IMR-90 (cell line): ENCODE measurements around the gene CASKIN1. TPM values are rescaled to one million over a fixed set of nuclear protein-coding genes. Genes with fewer than 3 reads are reported as not detected.

Experiments used
- ATAC-seq: fragments of 200-7000 bp; cut with Tn5 transposase; 2 replicates; pipeline ENCODE4 v1.9.1; 2020; ENCODE audit warnings: low read depth, mild to moderate bottlenecking, moderate library complexity
- BruUV-seq: library from RNA; stranded (reverse); fragments of 400-500 nt; replicated peaks from 2 replicates; lab custom pipeline; 2021; lab: Mats Ljungman, UMichigan
- CTCF ChIA-PET: fragments of 300-600 bp; formaldehyde crosslinking; extraction: SDS; loops from one replicate; lab custom pipeline; 2021; ENCODE audit warnings: antibody characterized with exemption; lab: Yijun Ruan, JAX
- POLR2A ChIA-PET: fragments of 300-600 bp; sonication (Branson Sonifier 250); formaldehyde crosslinking; loops from one replicate; lab custom pipeline; 2022; ENCODE audit warnings: antibody characterized with exemption; ENCODE audit not compliant: unreplicated experiment; lab: Charles Lee
- DNase-seq: peaks from one replicate; pipeline ENCODE4 v3.0.0; 2013
- H2AFZ ChIP-seq: replicated peaks from 2 replicates; pipeline ENCODE3; 2013; ENCODE audit warnings: low read length, mild to moderate bottlenecking; ENCODE audit not compliant: poor library complexity
- H2AK5ac ChIP-seq: 2 replicates; pipeline ENCODE4 v1.6.1; 2013; ENCODE audit warnings: low read depth, low read length, inconsistent platforms
- H2AK9ac ChIP-seq: replicated peaks from 2 replicates; pipeline ENCODE3; 2013; ENCODE audit warnings: mild to moderate bottlenecking, low read depth, low read length, moderate library complexity; ENCODE audit not compliant: poor library complexity
- H2BK120ac ChIP-seq: 2 replicates; pipeline ENCODE4 v1.6.1; 2013; ENCODE audit warnings: low read depth, low read length, inconsistent platforms
- H2BK15ac ChIP-seq: 3 replicates; pipeline ENCODE4 v1.6.1; 2013; ENCODE audit warnings: low read depth, low read length, inconsistent platforms
- H2BK20ac ChIP-seq: 2 replicates; pipeline ENCODE4 v1.6.1; 2013; ENCODE audit warnings: low read depth, mild to moderate bottlenecking, inconsistent platforms, low read length, moderate library complexity
- H2BK5ac ChIP-seq: 2 replicates; pipeline ENCODE4 v1.6.1; 2013; ENCODE audit warnings: mild to moderate bottlenecking, low read depth, low read length, inconsistent platforms; ENCODE audit not compliant: poor library complexity, severe bottlenecking
- H3K14ac ChIP-seq: replicated peaks from 2 replicates; pipeline ENCODE4 v1.6.1; 2013; ENCODE audit warnings: low read depth, low read length, inconsistent platforms
- H3K18ac ChIP-seq: 2 replicates; pipeline ENCODE4 v1.6.1; 2013; ENCODE audit warnings: low read depth, low read length, control low read depth
- H3K23ac ChIP-seq: 2 replicates; pipeline ENCODE4 v1.6.1; 2013; ENCODE audit warnings: low read depth, low read length, inconsistent platforms
- H3K27ac ChIP-seq: 2 replicates; pipeline ENCODE4 v1.5.1; 2013; ENCODE audit warnings: mild to moderate bottlenecking, control low read depth, low read length; ENCODE audit not compliant: insufficient read depth
- H3K27me3 ChIP-seq: 2 replicates; pipeline ENCODE4 v1.6.1; 2013; ENCODE audit warnings: low read length; ENCODE audit not compliant: control insufficient read depth, insufficient read depth
- H3K36me3 ChIP-seq: 2 replicates; pipeline ENCODE4 v1.6.1; 2013; ENCODE audit warnings: low read length, mixed read lengths; ENCODE audit not compliant: control insufficient read depth, insufficient read depth
- H3K4ac ChIP-seq: 2 replicates; pipeline ENCODE4 v1.6.1; 2013; ENCODE audit warnings: low read depth, low read length, inconsistent platforms
- H3K4me1 ChIP-seq: 2 replicates; pipeline ENCODE4 v1.6.1; 2013; ENCODE audit warnings: low read length, mixed read lengths; ENCODE audit not compliant: control insufficient read depth, insufficient read depth
- H3K4me2 ChIP-seq: 2 replicates; pipeline ENCODE4 v1.6.1; 2013; ENCODE audit warnings: low read depth, mild to moderate bottlenecking, control low read depth, low read length, moderate library complexity
- H3K4me3 ChIP-seq: 2 replicates; pipeline ENCODE4 v1.5.1; 2013; ENCODE audit warnings: low read depth, mild to moderate bottlenecking, control low read depth, low read length, moderate library complexity; ENCODE audit not compliant: insufficient read depth
- H3K56ac ChIP-seq: 2 replicates; pipeline ENCODE4 v1.6.1; 2013; ENCODE audit warnings: low read length, inconsistent platforms; ENCODE audit not compliant: insufficient read depth; ENCODE audit errors: extremely low read depth
- H3K79me1 ChIP-seq, 2 experiments: 2 replicates each; pipeline ENCODE4 v1.6.1; 2013; ENCODE audit warnings: low read length in 2 of 2, inconsistent platforms in 1 of 2, low read depth in 1 of 2
- H3K9ac ChIP-seq: 2 replicates; pipeline ENCODE4 v1.6.1; 2013; ENCODE audit warnings: low read depth, low read length, control low read depth
- H3K9me1 ChIP-seq: 2 replicates; pipeline ENCODE4 v1.6.1; 2013; ENCODE audit warnings: low read length, inconsistent platforms; ENCODE audit not compliant: insufficient read depth
- H3K9me3 ChIP-seq: 2 replicates; pipeline ENCODE4 v1.6.1; 2013; ENCODE audit warnings: low read length; ENCODE audit not compliant: control insufficient read depth, insufficient read depth
- H4K20me1 ChIP-seq: 2 replicates; pipeline ENCODE4 v1.6.1; 2013; ENCODE audit warnings: low read length, inconsistent platforms; ENCODE audit not compliant: insufficient read depth
- H4K5ac ChIP-seq: 2 replicates; pipeline ENCODE4 v1.6.1; 2013; ENCODE audit warnings: mild to moderate bottlenecking, low read depth, low read length, control low read depth
- H4K8ac ChIP-seq, 2 experiments: 2 replicates each; pipeline ENCODE4 v1.6.1; 2013; ENCODE audit warnings: low read depth in 2 of 2, low read length in 2 of 2, control low read depth in 1 of 2, inconsistent platforms in 1 of 2
- H4K91ac ChIP-seq: 2 replicates; pipeline ENCODE4 v1.6.1; 2013; ENCODE audit warnings: low read depth, low read length, inconsistent platforms; ENCODE audit not compliant: insufficient read depth
- BHLHE40 ChIP-seq: fragments of 150-350 bp; IDR thresholded peaks from 2 replicates; pipeline ENCODE4 v1.6.1; 2016; ENCODE audit warnings: mild to moderate bottlenecking, low read depth, low read length
- CEBPB ChIP-seq: IDR thresholded peaks from 2 replicates; pipeline ENCODE4 v1.6.1; 2012; ENCODE audit warnings: low read depth, low read length, improper control_type of control experiment
- MAFK ChIP-seq: IDR thresholded peaks from 2 replicates; pipeline ENCODE4 v1.6.1; 2012; ENCODE audit warnings: low read depth, low read length, improper control_type of control experiment
- MAZ ChIP-seq: IDR thresholded peaks from 2 replicates; pipeline ENCODE4 v1.6.1; 2012; ENCODE audit warnings: low read depth, mild to moderate bottlenecking, low read length, improper control_type of control experiment, moderate library complexity, borderline replicate concordance
- MXI1 ChIP-seq: IDR thresholded peaks from 2 replicates; pipeline ENCODE4 v1.6.1; 2012; ENCODE audit warnings: low read depth, mild to moderate bottlenecking, low read length, moderate library complexity, borderline replicate concordance
- NFE2L2 ChIP-seq: fragments of 150-350 bp; IDR thresholded peaks from 2 replicates; pipeline ENCODE4 v1.6.1; 2016; ENCODE audit warnings: low read depth, mild to moderate bottlenecking, low read length
- POLR2A ChIP-seq: IDR thresholded peaks from 2 replicates; pipeline ENCODE4 v1.6.1; 2012; ENCODE audit warnings: mild to moderate bottlenecking, low read depth, low read length
- RFX5 ChIP-seq: IDR thresholded peaks from 2 replicates; pipeline ENCODE4 v1.8.0; 2012; ENCODE audit warnings: low read depth, mild to moderate bottlenecking, low read length, moderate library complexity
- SMC3 ChIP-seq: fragments of 150-350 bp; IDR thresholded peaks from 2 replicates; pipeline ENCODE4 v1.6.1; 2016; ENCODE audit warnings: low read depth, mild to moderate bottlenecking, antibody characterized with exemption, low read length, moderate library complexity
- WGBS, 2 experiments: methylation state at CpG; one replicate each; pipeline versions ENCODE4 v1.1.5 to v1.1.7; 2013; ENCODE audit warnings: missing lambda C conversion rate in 2 of 2; ENCODE audit not compliant: insufficient read length in 1 of 2; ENCODE audit errors: extremely low coverage in 2 of 2; 5-methylcytosine and 5-hydroxymethylcytosine counted together
- dilution Hi-C: fragments of 300-500 bp; cut with HindIII; formaldehyde crosslinking; loops from one replicate; pipeline ENCODE4 v1.14.3; 2018; ENCODE audit warnings: low sequenced_read_pairs; ENCODE audit not compliant: unreplicated experiment
- in situ Hi-C: fragments of 300-500 bp; cut with MboI; formaldehyde crosslinking; loops from 3 replicates; pipeline ENCODE4 v1.14.3; 2019; ENCODE audit warnings: low sequenced_read_pairs, inconsistent platforms, mixed read lengths
- intact Hi-C: fragments of 100-400 bp; cut with micrococcal nuclease; formaldehyde crosslinking; loops from 2 replicates; pipeline ENCODE4 v1.10.0; 2022
- polyA plus RNA-seq, 3 experiments: library from polyadenylated mRNA; depleted of rRNA; stranded (reverse); fragments of >200 nt; gene quantifications; 2 replicates each; pipeline ENCODE4 v1.2.3, GENCODE V29; 2012; ENCODE audit warnings: low replicate concordance in 1 of 3
- total RNA-seq: library from RNA; depleted of rRNA; stranded (reverse); fragments of >200 nt; gene quantifications from 2 replicates; pipeline ENCODE4 v1.2.3, GENCODE V29; 2012
- TF ChIP-seq, protein P1 (sequence below): fragments of 150-350 bp; IDR thresholded peaks from 2 replicates; pipeline ENCODE4 v1.6.1; 2016; ENCODE audit warnings: low read depth, mild to moderate bottlenecking, low read length, moderate library complexity, borderline replicate concordance
- TF ChIP-seq, protein P2 (sequence below): fragments of 150-350 bp; IDR thresholded peaks from 2 replicates; pipeline ENCODE4 v1.6.1; 2017; ENCODE audit warnings: mild to moderate bottlenecking, antibody characterized with exemption, low read length, low read depth
- TF ChIP-seq, protein P3 (sequence below): conservative IDR thresholded peaks from 2 replicates; pipeline ENCODE4 v1.5.1; 2012; ENCODE audit warnings: mild to moderate bottlenecking, low read depth, low read length, improper control_type of control experiment

The CASKIN1 gene
- total and polyA plus RNA-seq, 2 of the 4 experiments (the other 2 are of a cell fraction) = 0.05 TPM; not detected in 1

DNA sequence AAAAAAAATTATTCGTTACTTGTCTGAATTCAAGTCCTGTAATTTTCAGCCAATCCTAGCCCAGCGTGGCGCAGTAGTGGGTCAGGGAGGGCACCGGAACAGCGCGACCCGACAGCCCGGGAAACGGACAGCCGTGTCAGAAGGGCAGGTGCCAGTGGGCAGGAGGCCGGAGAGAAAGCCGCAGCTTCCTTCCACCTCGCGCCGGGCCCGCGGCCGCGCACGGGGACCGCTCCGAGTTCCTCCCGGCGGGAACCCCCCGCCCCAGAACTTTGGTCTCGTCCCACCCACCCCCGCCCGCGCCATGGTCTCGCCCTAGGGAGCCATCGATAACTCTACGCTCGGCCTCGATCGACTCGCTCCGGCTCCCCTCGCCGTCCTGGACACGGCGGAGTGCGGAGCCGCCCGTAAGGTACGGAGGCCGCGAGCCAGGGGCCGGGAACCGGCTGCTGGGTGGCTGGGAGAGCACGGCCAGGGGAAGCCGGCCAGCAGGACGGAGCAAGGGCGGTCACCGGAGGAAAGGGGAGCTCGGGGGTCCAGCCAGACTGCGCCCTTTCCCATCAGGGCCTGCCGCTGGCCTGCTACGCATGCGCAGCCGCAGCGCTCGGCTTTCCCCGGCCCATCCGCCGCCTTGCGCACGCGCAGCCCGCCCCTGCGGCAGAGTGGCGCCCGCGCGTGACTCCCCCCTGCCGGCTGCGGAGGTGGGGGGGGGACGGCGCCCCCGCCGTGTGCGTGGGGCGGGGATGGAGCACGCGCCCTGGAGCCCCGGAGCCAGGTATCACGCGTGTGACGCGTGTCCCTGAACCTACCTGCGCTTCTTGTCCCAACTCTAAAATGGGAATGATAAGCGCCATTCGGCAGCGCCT, 8.9 kb upstream of the CASKIN1 start, which contains the start of gene MLST8:
MLST8 (plus strand) TSS at position 351 of the 863 bp plus-strand sequence. CDS start 632 bp downstream, outside the sequence.
- WGBS, 2 experiments = 1% methylated on average over 48 of the region's 93 CpGs; no CpG with 5 or more reads in 1 of the 2 experiments
- ATAC-seq = peak; percentile 96
- peak; percentile 80 for DNase-seq
- Histone ChIP-seq H3K79me1 (peaks cover 13 to 24% of the 10 kb centered on the region in 2 experiments), H3K4me1 (peaks cover 7% of the 10 kb centered on the region), H2BK20ac (peak within 1 kb of the TSS; percentile 73; the same call in 1 of the 2 replicates), H3K36me3 (peaks cover 25% of the 10 kb centered on the region; the same call in 1 of the 2 replicates), H3K4ac (peak within 1 kb of the TSS; percentile 99), H2BK5ac (peak within 1 kb of the TSS; percentile 99), H3K14ac (peak within 1 kb of the TSS; percentile 99), H3K9me1 (peaks cover 6% of the 10 kb centered on the region; the same call in 1 of the 2 replicates), H3K23ac (peak within 1 kb of the TSS; percentile 95), H2AFZ (peak within 1 kb of the TSS; percentile 100), H3K27me3 (peaks cover 6% of the 10 kb centered on the region), H2BK15ac (peak within 1 kb of the TSS; percentile 74; the same call in 1 of the 3 replicates), H3K18ac (peak within 1 kb of the TSS; percentile 91), H3K9ac (peak within 1 kb of the TSS; percentile 97), H4K91ac (peak within 1 kb of the TSS; percentile 99), H3K9me3 (no peaks in the 10 kb centered on the region), H2AK5ac (peak within 1 kb of the TSS; percentile 98), H4K20me1 (peaks cover 5% of the 10 kb centered on the region; the same call in 1 of the 2 replicates), H3K27ac (peak within 1 kb of the TSS; percentile 99), H2AK9ac (peak within 1 kb of the TSS; percentile 100), H4K5ac (peak within 1 kb of the TSS; percentile 97), H3K4me3 (peak within 1 kb of the TSS; percentile 92), H3K4me2 (peak within 1 kb of the TSS; percentile 91), H3K56ac (peak within 1 kb of the TSS; percentile 94), H2BK120ac (peak within 1 kb of the TSS; percentile 93), H4K8ac (peak within 1 kb of the TSS; percentile 91 to 100)
- ChIA-PET POLR2A (no interaction called here), CTCF (interaction anchor here (0.6 kb wide), 1 partner anchor 183 kb away, joined by 3 read pairs; no protein-coding TSS in a partner anchor)
- BruUV-seq = no TSS peak
- in situ Hi-C loops (no loop called here), dilution Hi-C loops (no loop called here), intact Hi-C loops (no loop called here)
- TF ChIP-seq BHLHE40 (peak; percentile 96), NFE2L2 (no peak), POLR2A (peak; percentile 84; the same call in 1 of the 2 replicates), RFX5 (no peak), CEBPB (no peak), MAFK (no peak), MAZ (peak; percentile 70; the same call in 1 of the 2 replicates), SMC3 (no peak), MXI1 (0 out of 2 replicates have a peak, but pooled peaks have one; percentile 18)
- TF ChIP-seq, protein P1, sequence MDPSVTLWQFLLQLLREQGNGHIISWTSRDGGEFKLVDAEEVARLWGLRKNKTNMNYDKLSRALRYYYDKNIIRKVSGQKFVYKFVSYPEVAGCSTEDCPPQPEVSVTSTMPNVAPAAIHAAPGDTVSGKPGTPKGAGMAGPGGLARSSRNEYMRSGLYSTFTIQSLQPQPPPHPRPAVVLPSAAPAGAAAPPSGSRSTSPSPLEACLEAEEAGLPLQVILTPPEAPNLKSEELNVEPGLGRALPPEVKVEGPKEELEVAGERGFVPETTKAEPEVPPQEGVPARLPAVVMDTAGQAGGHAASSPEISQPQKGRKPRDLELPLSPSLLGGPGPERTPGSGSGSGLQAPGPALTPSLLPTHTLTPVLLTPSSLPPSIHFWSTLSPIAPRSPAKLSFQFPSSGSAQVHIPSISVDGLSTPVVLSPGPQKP = no peak
- TF ChIP-seq, protein P2, sequence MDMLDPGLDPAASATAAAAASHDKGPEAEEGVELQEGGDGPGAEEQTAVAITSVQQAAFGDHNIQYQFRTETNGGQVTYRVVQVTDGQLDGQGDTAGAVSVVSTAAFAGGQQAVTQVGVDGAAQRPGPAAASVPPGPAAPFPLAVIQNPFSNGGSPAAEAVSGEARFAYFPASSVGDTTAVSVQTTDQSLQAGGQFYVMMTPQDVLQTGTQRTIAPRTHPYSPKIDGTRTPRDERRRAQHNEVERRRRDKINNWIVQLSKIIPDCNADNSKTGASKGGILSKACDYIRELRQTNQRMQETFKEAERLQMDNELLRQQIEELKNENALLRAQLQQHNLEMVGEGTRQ = peak; percentile 63
- TF ChIP-seq, protein P3, sequence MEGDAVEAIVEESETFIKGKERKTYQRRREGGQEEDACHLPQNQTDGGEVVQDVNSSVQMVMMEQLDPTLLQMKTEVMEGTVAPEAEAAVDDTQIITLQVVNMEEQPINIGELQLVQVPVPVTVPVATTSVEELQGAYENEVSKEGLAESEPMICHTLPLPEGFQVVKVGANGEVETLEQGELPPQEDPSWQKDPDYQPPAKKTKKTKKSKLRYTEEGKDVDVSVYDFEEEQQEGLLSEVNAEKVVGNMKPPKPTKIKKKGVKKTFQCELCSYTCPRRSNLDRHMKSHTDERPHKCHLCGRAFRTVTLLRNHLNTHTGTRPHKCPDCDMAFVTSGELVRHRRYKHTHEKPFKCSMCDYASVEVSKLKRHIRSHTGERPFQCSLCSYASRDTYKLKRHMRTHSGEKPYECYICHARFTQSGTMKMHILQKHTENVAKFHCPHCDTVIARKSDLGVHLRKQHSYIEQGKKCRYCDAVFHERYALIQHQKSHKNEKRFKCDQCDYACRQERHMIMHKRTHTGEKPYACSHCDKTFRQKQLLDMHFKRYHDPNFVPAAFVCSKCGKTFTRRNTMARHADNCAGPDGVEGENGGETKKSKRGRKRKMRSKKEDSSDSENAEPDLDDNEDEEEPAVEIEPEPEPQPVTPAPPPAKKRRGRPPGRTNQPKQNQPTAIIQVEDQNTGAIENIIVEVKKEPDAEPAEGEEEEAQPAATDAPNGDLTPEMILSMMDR = 0 out of 2 replicates have a peak, but pooled peaks have one; percentile 14
